SK-N-SH (cell line): ENCODE data around the gene FAM219A. TPM values are rescaled to one million over a fixed set of nuclear protein-coding genes. Genes with fewer than 3 reads are reported as not detected.
A peak's percentile ranks its signal among the peaks of the same experiment; 100 is the strongest.

Experiments used
- CTCF ChIA-PET: fragments of 300-600, 350-600 bp; formaldehyde crosslinking; extraction: SDS; loops from one replicate; lab custom pipeline; 2021; lab: Yijun Ruan, JAX
- POLR2A ChIA-PET: fragments of 350-600 bp; sonication (Branson Sonifier 250); formaldehyde crosslinking; extraction: SDS; loops from one replicate; lab custom pipeline; 2020; ENCODE audit warnings: antibody characterized with exemption, inconsistent platforms; lab: Yijun Ruan, JAX
- DNase-seq: peaks from one replicate; pipeline ENCODE4 v3.0.0; 2012
- H2AFZ ChIP-seq: fragments of 200-600 bp; sonication (generic); 2 replicates; pipeline ENCODE4 v1.8.1; 2016; ENCODE audit warnings: antibody characterized with exemption, mild to moderate bottlenecking, low read depth
- H3F3A ChIP-seq: fragments of 200-600 bp; sonication (generic); replicated peaks from 2 replicates; pipeline ENCODE3; 2016; ENCODE audit warnings: antibody characterized with exemption, mild to moderate bottlenecking; ENCODE audit not compliant: insufficient read depth
- H3K27ac ChIP-seq, 2 experiments: fragments of 200-500 bp in 1 of 2; fragments of 200-600 bp in 1 of 2; sonication (Bioruptor generic) in 1 of 2; sonication (generic), shearing (Covaris generic) in 1 of 2; 2 replicates each; pipeline versions ENCODE4 v1.5.1 to v1.6.1; 2014 to 2016; ENCODE audit warnings: low read depth in 2 of 2, inconsistent platforms in 1 of 2, low read length in 1 of 2, mild to moderate bottlenecking in 1 of 2, mixed read lengths in 1 of 2
- H3K27me3 ChIP-seq: fragments of 200-600 bp; sonication (generic), shearing (Covaris generic); 2 replicates; pipeline ENCODE4 v1.6.1; 2016; ENCODE audit warnings: mixed run types; ENCODE audit not compliant: insufficient read depth
- H3K36me3 ChIP-seq, 2 experiments: fragments of 200-500 bp in 1 of 2; fragments of 200-600 bp in 1 of 2; sonication (Bioruptor generic) in 1 of 2; sonication (generic) in 1 of 2; replicated peaks in 1 of 2; 2 replicates each; pipeline versions ENCODE3 to v1.5.1; 2014 to 2016; ENCODE audit warnings: low read length in 1 of 2, mild to moderate bottlenecking in 1 of 2; ENCODE audit not compliant: insufficient read depth in 2 of 2, control insufficient read depth in 1 of 2
- H3K4me1 ChIP-seq, 2 experiments: fragments of 200-500 bp in 1 of 2; fragments of 200-600 bp in 1 of 2; sonication (Bioruptor generic) in 1 of 2; sonication (generic), shearing (Covaris generic) in 1 of 2; 2 replicates each; pipeline versions ENCODE4 v1.5.1 to v1.6.1; 2014 to 2016; ENCODE audit warnings: low read depth in 1 of 2, low read length in 1 of 2, mixed run types in 1 of 2; ENCODE audit not compliant: insufficient read depth in 2 of 2, control insufficient read depth in 1 of 2
- H3K4me2 ChIP-seq: fragments of 200-600 bp; sonication (generic), shearing (Covaris generic); 2 replicates; pipeline ENCODE4 v1.6.1; 2017; ENCODE audit warnings: mixed run types
- H3K4me3 ChIP-seq, 2 experiments: fragments of 200-500 bp in 1 of 2; fragments of 200-600 bp in 1 of 2; sonication (Bioruptor generic) in 1 of 2; sonication (generic), shearing (Covaris generic) in 1 of 2; 2 replicates each; pipeline versions ENCODE4 v1.5.1 to v1.8.1; 2014 to 2016; ENCODE audit warnings: low read depth in 2 of 2, inconsistent platforms in 1 of 2, low read length in 1 of 2, mild to moderate bottlenecking in 1 of 2, mixed read lengths in 1 of 2, moderate library complexity in 1 of 2
- H3K79me2 ChIP-seq: fragments of 200-600 bp; sonication (generic); 2 replicates; pipeline ENCODE4 v1.8.1; 2017; ENCODE audit warnings: mild to moderate bottlenecking; ENCODE audit not compliant: insufficient read depth
- H3K9ac ChIP-seq: fragments of 200-600 bp; sonication (generic); 2 replicates; pipeline ENCODE4 v1.6.1; 2017; ENCODE audit warnings: mixed run types
- H3K9me2 ChIP-seq: fragments of 200-600 bp; sonication (generic); 2 replicates; pipeline ENCODE4 v1.6.1; 2017; ENCODE audit warnings: mixed run types
- H3K9me3 ChIP-seq: fragments of 200-600 bp; sonication (generic); 2 replicates; pipeline ENCODE4 v1.6.1; 2017; ENCODE audit warnings: mixed run types, mild to moderate bottlenecking, moderate library complexity
- H4K20me1 ChIP-seq: fragments of 200-600 bp; sonication (generic); 2 replicates; pipeline ENCODE4 v1.6.1; 2017; ENCODE audit warnings: mild to moderate bottlenecking, mixed run types; ENCODE audit not compliant: insufficient read depth
- CHD2 ChIP-seq: fragments of 150-350 bp; IDR thresholded peaks from 2 replicates; pipeline ENCODE4 v1.6.1; 2018; ENCODE audit warnings: low read length; ENCODE audit not compliant: partially characterized antibody
- CTCF ChIP-seq: fragments of 200-600 bp; sonication (generic); IDR thresholded peaks from 2 replicates; pipeline ENCODE4 v1.6.1; 2017; ENCODE audit warnings: antibody characterized with exemption, mild to moderate bottlenecking, moderate library complexity
- EP300 ChIP-seq, 2 experiments: IDR thresholded peaks; 2 replicates each; pipeline versions ENCODE4 v1.4.0 to v1.6.1; 2012; ENCODE audit warnings: borderline replicate concordance in 1 of 2, low read depth in 1 of 2, low read length in 1 of 2
- FOSL2 ChIP-seq: IDR thresholded peaks from 2 replicates; pipeline ENCODE4 v1.4.0; 2012; ENCODE audit warnings: low read depth, mild to moderate bottlenecking, moderate library complexity, borderline replicate concordance
- GABPA ChIP-seq: IDR thresholded peaks from 2 replicates; pipeline ENCODE4 v1.4.0; 2012; ENCODE audit warnings: low read depth, mild to moderate bottlenecking
- IRF3 ChIP-seq: fragments of 150-350 bp; IDR thresholded peaks from 2 replicates; pipeline ENCODE4 v1.6.1; 2016; ENCODE audit warnings: mild to moderate bottlenecking, low read depth, low read length
- MXI1 ChIP-seq: IDR thresholded peaks from 2 replicates; pipeline ENCODE4 v1.6.1; 2012; ENCODE audit warnings: mild to moderate bottlenecking, low read depth, low read length, improper control_type of control experiment
- POLR2AphosphoS5 ChIP-seq: IDR thresholded peaks from 2 replicates; pipeline ENCODE4 v1.6.1; 2012; ENCODE audit warnings: low read depth, low read length
- RAD21 ChIP-seq: IDR thresholded peaks from 2 replicates; pipeline ENCODE4 v1.6.1; 2012; ENCODE audit warnings: mild to moderate bottlenecking, low read length
- RCOR1 ChIP-seq: fragments of 150-350 bp; IDR thresholded peaks from 2 replicates; pipeline ENCODE4 v1.6.1; 2017; ENCODE audit warnings: antibody characterized with exemption, low read length
- REST ChIP-seq: IDR thresholded peaks from 2 replicates; pipeline ENCODE4 v1.6.1; 2012; ENCODE audit warnings: mild to moderate bottlenecking, low read depth, low read length, moderate library complexity
- SIN3A ChIP-seq: IDR thresholded peaks from 2 replicates; pipeline ENCODE4 v1.6.1; 2012; ENCODE audit warnings: low read depth, mild to moderate bottlenecking, low read length, moderate library complexity, borderline replicate concordance
- SMC3 ChIP-seq: IDR thresholded peaks from 2 replicates; pipeline ENCODE4 v1.6.1; 2012; ENCODE audit warnings: low read depth, low read length, improper control_type of control experiment
- TCF12 ChIP-seq: IDR thresholded peaks from 2 replicates; pipeline ENCODE4 v1.4.0; 2012
- TEAD4 ChIP-seq: IDR thresholded peaks from 2 replicates; pipeline ENCODE4 v1.4.0; 2012; ENCODE audit warnings: mild to moderate bottlenecking, borderline replicate concordance; ENCODE audit not compliant: insufficient read depth
- USF1 ChIP-seq: IDR thresholded peaks from 2 replicates; pipeline ENCODE4 v1.4.0; 2012; ENCODE audit warnings: low read depth, borderline replicate concordance
- ZBTB33 ChIP-seq: IDR thresholded peaks from 2 replicates; pipeline ENCODE4 v1.4.0; 2012; ENCODE audit warnings: low read depth, borderline replicate concordance
- polyA plus RNA-seq, 3 experiments: library from polyadenylated mRNA; depleted of rRNA; stranded (reverse); fragments of >200 nt; gene quantifications; 2 replicates each; pipeline ENCODE4 v1.2.3, GENCODE V29; 2012

FAM219A gene
- polyA plus RNA-seq, 1 of the 3 experiments (the other 2 are of a cell fraction): 15.7 TPM

- no peaks in the 10 kb centered on the region for H3K9me3 ChIP-seq
- H3K27ac ChIP-seq: no peak overlapping the region
- no peak overlapping the region for H3K4me2 ChIP-seq
- H4K20me1 ChIP-seq: peaks cover 50% of the 10 kb centered on the region
- no peak overlapping the region for H2AFZ ChIP-seq
- H3K36me3 ChIP-seq: peaks cover 14 to 33% of the 10 kb centered on the region in 2 experiments
- peak overlapping the region in 1 of 2 experiments; percentile 44; a peak in 1 of 4 replicates for H3K4me3 ChIP-seq
- DNase-seq: peak; percentile 78
- POLR2A ChIA-PET: interaction anchor here (1.1 to 1.3 kb wide), 3 partner anchors 23 to 53 kb away, joined by 4 to 6 read pairs (median 4); no protein-coding TSS in a partner anchor
- H3K27me3 ChIP-seq: no peaks in the 10 kb centered on the region
- H3K9ac ChIP-seq: no peak overlapping the region
- CTCF ChIA-PET: interaction anchor here (0.5 to 4.7 kb wide), 83 partner anchors 10 to 287 kb away, joined by 3 to 155 read pairs (median 6); partner anchors contain the start of genes DCTN3, DNAI1, ENHO and FAM219A
- no peaks in the 10 kb centered on the region for H3K9me2 ChIP-seq
- H3K4me1 ChIP-seq: peaks cover 0 to 12% of the 10 kb centered on the region in 2 experiments; a peak in 1 of 4 replicates
- H3F3A ChIP-seq: peaks cover 6% of the 10 kb centered on the region
- TF ChIP-seq MXI1: 0 out of 2 replicates have a peak, but pooled peaks have one; percentile 12
- no peak for TF ChIP-seq ZBTB33
- no peak for TF ChIP-seq REST
- no peak for TF ChIP-seq USF1
- TF ChIP-seq FOSL2: no peak
- TF ChIP-seq EP300 (IDR thresholded peaks at IDR 0.05; ENCODE audit: borderline replicate concordance in 1 of 2, low read depth in 1 of 2, low read length in 1 of 2): no peak
- no peak for TF ChIP-seq SIN3A
- peak; percentile 18 for TF ChIP-seq CHD2
- TF ChIP-seq IRF3: no peak
- TF ChIP-seq RAD21: peak; percentile 99
- no peak; the same call in 1 of the 2 replicates for TF ChIP-seq TCF12
- TF ChIP-seq CTCF: peak; percentile 99
- no peak for TF ChIP-seq RCOR1
- TF ChIP-seq POLR2AphosphoS5: no peak
- no peak for TF ChIP-seq TEAD4
- peak; percentile 88 for TF ChIP-seq SMC3
- no peak for TF ChIP-seq GABPA
- H3K79me2 ChIP-seq: no peaks in the 10 kb centered on the region; the same call in 1 of the 2 replicates
Observed at GRCh38 chr9:34403554-34404380, 54.6 kb downstream of the FAM219A start.
